ENCODE results near the gene LHFPL6.
"Not testable (repeated sequence)": the region's sequence is repeated elsewhere in the genome, so short reads cannot be mapped to it uniquely, and the experiment has no call there.

LHFPL6 gene

DNA sequence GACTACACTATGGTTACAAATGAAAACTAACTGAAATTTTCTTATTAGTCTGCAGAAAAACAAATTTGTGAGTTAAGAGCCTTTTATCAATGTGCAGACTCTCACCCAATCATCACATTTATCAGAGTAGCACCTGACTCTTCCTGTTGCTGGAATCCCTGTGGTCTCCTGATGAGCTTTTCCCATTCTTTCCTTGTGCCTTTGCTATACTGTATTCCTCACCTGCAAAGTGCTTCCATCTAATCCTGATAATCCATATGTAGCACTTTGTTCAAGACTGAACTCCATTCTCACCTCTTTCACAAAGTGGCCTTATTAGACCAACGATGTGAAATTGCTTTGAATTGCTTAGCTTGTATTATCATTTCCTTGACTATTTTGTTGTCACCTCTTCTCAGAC, 225.3 kb downstream of the LHFPL6 start:
- no peak for DNase-seq

DNA sequence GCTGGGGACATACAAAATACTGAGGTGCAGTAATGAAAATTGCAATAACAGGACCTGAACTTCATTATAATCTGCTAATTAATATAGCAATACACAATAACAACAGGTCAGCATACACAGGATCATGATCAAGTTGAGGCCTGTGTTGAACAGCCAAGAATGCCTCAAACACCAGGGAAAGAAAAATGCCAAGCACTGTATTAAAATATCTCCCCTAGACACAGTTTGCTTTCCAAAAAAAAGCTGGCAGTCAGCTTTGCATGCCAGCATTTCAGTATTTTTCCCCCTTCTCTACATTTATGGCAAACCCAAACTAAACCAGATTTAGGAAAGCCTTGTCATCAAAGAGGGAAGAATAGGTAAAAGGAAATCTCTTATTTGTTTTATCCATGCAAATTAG, 226.9 kb downstream of the LHFPL6 start:
- no peak for DNase-seq

DNA sequence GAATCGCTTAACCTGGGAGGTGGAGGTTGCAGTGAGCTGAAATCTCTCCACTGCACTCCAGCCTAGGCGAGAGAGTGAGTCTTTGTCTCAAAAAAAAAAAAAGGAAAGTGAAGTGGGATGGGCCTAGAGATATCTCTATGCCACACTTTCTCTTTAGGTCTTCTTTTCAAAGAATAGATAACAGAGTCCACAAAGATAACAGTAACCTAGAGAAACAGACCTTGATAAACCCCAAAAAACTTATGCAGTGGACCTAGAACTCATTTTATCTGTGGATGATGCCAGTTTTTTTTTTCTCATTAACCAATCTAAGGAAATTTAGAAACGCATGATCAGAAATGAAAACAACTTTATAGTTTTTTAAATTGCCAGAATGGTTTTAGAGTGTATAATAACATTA, 227.4 kb downstream of the LHFPL6 start:
- DNase-seq: no peak

DNA sequence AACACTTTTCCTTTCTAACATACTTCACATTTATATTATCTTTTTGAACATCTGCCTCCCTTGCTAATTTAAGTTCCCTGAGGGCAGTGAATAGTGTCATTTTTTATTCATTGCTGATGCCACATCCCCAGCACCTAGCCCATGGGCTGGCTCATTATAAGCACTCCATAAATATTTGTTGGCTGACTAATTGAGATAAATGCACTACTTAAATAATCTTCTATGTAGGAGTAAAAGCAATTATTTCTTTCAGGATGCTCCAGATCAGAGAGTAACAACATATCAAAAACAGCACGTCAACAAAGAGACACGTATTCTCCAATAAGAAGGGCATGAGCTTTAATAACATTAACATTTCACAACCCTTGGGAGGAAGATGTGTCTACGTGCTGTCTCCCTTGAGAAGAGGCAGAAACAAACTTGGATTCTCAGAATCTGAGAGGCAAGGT, 228.2 kb downstream of the LHFPL6 start:
- no peak for DNase-seq

DNA sequence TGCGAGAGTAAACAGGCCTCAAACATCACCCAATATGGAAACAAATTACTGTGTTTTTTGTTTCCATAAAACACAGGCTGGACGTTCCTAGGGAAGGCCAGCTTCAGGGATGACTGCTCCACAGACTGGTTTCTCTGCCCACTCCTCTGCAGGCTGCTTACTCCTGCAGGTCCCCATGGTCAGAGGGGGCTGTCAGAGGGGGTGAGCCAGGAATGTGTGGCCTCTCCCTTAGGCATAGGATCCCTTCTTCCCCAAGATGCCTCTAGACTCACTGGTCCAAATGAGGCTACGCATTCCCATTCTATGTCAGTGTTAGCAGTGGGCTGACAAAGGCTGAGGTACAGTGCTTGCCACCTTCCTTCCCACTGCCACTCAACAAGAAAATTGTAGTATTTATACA, 229.8 kb downstream of the LHFPL6 start:
- no peak for DNase-seq

DNA sequence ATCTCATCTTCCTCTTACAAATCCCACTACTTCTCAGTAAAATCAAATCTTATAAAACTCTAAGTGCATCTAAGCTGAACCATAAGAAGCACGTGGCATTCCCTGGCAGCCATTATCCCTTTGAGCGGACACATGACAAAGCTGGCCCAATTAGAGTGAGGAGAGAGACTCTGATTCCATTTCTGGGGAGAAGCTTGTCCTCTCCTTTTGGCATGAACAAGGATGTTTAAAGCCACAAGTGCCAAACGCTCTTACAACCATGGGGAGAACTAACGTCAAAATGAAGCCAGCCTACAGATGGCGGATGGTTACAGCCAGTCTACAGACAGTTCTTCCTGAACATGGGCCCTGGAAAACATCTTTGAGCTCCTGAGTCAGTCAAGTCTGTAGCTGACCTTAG, 231.3 kb downstream of the LHFPL6 start:
- DNase-seq: no peak

DNA sequence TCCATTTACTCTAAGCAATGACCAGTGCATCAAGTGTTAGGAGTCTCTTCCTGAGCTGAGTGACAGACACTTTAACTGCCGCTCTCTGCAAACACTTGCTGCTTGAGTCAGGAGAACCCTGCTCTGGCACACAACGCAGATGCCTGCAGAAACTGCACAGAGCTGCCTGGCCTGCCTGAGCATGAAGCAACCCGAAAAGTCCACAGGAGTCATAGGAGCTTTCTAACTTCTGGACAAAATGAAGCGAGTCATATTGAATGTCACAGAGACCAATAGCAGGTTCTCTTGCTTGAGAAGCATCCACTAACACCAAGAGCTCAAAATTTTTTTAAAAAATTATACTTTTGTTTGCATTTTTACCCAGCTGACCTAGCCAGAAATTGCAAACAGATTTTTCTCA, 232.4 kb downstream of the LHFPL6 start:
- no peak for DNase-seq

DNA sequence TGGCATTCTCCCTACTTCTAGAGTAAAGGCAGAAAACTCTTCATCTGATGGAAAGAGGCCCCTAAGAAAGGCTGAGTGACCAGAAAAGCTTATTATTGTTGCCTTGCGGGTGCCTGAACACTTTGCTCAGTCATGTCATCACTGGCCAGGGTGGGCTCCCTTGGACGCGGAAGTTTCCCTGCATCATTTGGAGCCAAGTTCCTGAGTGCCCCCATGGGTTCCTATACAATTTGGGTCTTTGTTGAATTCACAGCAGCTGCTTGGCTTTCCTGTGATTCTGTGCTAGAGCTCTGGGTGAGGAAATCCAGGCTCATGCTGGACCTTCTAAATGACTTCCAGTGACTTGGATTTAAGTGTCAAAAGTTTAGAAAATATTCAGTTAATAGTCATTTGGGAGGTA, 232.9 kb downstream of the LHFPL6 start:
- DNase-seq: no peak

DNA sequence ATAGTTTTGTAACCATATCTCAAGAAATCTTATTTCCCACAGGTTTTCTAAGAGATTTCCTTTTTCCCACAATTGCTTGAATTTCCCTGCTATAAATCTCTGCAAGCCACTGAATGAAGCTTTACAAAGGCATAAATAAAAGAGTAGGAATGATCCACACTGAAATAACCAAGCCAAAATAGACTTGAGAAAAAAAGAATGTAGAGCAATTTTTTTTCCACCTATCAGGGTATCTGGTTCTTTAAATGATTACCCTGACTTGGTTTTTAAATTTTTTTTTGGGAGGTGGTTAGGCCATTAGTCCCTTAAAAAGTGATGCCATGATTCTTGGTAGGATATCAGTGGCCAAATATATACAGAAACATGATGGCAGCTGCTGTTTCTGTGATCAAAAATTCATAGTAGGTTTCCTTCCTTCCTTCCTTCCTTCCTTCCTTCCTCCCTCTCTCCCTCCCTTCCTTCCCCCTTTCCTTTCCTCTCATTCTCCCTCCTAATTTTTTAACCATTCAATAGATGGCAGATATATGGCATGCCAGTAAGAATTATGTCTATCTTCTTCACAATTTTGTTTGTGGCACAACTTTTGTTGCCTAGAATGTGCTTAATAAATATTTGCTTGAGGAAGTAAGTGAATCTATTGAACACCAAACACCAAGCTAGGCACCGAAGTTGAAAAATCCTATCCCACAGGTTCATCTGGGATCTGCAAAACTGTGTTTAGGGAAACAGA, 233.7 kb downstream of the LHFPL6 start:
- no peak for DNase-seq

DNA sequence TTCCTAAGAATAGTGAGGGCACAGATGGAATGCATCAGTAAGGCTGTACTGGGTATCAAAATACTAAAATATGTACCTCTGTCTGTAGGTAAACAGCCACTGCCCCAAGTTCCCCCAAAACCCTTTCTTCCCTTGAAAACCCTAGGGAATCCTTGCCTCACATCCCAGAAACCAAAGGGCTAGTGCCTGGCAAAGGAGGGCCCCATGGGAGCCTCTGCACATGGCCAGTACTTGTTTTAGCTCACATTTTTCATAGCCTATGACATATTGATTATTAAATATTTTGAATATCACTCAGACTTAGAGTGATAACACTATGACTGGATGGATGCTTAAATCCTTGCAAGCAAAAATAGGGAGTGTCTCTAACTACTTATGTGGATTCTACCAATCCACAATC, 237.1 kb downstream of the LHFPL6 start:
- no peak for DNase-seq

DNA sequence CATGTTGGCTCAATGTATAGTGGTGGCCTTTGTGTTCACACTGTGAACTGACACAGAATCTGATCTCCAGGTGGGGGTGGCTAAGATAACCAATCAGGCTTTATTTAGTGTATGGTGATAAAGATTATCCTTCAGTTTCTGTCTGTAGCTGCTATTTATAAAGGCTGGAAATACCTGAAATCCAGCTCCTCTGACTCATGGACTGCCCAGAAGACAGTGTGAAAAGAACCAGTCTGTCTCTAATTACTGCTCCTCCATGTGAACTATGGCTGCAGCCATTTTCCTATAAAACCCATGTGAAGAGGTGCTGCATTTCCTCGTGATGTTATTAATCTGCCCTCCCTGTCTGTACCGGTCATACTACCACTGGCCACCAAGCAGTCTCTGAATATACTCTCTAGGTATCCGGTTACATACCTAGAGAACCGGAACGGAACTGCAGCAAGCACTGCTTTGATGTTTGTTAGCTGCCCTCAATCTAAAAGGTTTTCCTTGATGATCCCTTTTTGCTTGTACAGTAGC, 238.0 kb downstream of the LHFPL6 start:
- no peak for DNase-seq

DNA sequence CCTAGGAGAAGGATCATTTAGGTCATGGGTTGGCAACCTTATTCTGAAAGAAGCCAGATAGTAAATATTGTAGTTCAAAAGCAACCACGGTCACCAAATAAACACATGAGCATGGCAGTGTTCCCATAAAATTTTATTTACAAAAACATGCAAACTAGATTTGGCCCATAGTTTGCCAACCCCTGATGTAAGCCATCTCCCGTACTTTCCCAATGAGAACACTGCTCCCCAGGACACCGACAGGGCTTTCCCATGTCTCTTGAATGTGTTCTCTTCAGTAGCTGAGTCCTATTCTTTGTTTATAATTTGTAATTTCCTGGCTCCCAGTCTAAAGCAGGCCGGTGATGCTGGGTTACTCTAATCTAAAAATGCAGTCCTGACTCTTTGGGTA, 239.6 kb downstream of the LHFPL6 start:
- no peak for DNase-seq

DNA sequence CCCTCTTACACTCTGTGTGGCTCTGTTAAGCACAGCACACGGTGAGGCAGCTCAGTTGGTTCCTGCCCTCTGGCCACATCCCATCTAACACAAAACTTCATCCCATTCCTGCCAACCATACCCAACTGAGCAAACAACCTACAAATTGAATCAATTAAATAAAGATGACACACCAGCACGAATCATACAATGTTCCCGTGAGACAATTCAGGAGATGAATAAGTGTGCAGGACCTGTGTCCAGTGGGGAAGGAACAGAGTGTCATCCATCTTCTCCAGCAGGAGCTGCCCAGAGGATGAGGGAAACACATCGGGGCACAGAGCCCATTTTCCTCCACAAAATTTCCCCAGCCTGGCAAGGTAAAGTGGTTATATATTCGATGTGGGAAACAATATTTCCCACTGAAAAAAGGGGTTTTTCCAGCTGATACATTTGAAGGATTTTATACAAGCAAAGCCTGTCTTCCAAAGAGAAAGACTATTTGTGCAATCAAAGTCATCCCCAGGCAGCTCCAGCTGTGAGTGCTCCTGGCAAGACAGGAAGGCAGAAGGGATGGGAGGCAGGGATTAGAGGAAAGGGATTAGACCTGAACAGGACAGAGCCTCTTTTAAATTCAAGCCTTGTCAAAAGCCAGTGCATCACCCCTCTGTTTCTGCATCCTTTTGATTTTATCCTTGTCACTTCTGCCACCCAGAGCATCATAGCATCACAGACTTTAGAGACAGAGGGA, 240.2 kb downstream of the LHFPL6 start:
- no peak for DNase-seq

DNA sequence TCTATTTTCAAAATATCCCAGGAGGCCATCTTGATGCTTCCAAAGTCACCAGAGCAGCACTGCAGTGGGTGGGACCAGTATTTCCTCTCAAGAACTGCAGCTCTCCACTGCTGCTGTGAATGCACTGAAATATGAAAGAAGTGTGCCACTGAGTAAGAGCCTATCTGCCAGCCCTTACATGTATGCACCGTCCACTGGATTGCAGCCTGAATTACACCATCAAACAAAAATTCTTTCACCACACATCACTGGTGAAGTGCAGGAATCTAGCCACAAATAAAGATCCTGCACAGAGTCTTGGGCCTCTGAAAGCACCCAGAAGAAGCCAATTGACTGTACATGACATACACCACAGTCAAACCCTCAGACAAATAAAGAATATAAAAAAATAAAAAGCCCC, 249.0 kb downstream of the LHFPL6 start:
- DNase-seq: no peak

DNA sequence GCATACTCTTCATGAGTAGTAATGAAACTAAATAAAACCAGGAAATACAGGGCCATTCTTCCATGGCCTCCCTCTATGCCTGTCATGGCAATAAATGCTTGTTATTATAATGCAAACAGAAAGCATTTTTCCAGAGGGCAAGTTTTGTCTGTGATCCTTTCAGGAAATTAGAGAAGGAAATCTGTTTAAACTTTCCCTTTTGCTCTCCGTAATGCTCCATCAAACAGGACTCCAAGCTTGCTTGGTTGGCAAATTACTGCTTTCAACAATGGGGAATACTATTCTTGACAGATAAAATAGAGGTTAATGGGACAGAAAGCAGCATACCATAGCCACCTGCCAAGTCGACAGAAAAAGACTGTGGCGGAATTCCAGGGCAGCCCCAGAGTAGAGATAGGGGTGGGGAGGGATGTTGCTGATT, 252.5 kb downstream of the LHFPL6 start:
- DNase-seq: no peak

DNA sequence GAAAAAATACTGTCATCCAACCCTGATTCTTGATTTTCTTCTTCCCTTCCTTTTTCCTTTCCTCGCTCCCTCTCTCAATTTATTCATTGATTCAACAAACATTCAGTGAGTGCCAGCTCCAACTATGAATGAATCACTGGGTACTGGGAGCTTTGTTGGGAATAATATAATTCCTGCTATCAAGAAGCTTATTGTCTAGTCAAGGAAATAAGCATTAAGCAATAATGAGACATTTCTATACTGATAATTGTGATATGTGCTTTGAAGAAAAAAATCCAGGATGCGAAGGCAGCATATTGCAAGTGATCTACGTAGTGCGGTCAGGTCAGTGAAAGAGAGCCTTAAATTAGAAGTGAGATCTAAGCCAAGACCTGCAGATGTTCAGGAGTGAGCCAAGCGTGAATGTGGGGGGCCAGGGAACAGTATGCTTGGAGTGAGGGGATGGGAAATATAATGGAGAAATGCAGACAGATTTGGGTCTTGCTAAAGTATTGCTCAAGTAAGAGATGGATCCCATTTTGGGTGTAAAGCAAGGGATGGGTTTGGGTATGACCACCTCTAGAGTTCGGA, 253.5 kb downstream of the LHFPL6 start:
- no peak for DNase-seq

DNA sequence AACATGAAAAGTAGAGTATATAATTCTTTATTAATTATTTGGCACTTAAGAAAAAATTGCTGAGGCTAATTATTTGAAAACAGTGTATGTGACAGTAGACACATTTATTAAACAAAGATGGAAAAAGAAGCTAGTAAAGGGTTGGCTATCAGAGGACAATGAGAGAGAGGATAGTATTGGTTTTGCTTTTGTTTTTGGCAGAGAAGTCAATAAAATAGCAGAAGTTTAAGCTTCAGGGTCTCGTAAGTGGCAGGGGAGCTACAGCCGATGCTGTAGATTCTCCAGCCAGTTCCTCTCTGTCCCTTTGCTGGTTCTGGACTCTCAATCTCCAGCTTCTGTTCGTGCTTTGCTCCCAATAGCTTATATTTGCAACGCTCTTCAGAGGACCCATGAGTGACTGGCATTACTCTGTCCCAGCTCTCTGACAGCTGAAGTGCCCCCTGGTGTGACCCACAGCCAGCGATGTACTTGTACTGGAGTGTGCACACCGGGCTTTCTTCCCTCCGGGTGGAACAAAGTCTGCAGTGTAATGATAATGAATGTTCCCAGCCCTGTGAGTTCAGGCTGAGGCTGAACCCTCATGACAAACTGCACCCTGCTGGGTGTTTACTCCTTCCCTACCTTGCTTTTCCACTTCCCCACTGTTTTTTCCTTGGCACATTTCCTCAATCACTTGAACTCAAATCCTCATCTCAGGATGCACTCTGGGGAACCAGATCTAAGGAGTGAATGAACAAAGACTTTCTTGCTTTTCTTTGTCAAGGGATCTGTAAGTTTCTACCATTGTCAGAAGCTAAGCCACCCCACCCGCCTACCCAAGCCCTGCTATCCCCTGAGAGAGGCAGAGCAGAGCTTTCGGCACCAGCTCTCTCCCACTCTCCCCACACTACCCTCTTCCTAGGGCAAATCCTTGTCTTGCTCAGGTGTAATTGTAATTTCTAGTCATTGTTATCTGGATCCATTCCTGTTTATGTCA, 254.8 kb downstream of the LHFPL6 start:
- no peak for DNase-seq

DNA sequence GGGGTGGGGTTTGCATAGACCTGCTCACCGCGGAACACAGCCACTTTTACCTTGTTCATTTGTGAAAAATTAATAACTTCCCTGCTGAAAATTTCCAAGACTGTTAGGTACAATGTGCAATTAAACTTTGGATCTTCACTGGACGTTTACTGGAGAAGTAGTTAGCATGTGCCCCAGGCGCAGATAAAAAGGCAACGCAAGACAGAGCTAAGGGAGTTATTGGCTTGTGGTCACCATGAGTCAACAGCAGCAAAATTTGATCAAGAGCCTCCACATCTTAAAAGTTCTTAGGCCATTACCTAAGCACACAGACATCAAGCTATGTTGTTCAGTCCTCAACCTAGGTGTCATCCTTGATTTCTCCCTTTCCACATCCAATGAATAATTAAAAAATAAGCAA, 257.0 kb downstream of the LHFPL6 start:
- DNase-seq: no peak

DNA sequence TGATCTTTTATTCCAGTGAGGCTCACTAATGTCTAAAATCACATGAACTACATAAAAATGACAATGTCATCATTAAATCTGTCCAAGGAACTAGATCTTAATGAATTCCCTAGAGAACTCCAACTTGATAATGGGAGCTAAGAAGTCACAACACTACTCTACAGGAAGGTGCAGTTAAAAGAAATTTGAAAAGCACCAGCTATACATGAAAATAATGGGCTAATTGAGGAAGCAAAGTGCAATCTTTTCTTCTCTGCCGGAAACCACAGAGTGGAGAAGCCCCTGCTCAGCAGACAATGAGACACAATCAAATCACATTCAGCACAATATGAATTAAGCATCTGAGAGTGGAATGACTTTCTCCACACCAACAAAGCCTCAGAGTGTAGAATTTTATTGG, 261.7 kb downstream of the LHFPL6 start:
- DNase-seq: no peak

DNA sequence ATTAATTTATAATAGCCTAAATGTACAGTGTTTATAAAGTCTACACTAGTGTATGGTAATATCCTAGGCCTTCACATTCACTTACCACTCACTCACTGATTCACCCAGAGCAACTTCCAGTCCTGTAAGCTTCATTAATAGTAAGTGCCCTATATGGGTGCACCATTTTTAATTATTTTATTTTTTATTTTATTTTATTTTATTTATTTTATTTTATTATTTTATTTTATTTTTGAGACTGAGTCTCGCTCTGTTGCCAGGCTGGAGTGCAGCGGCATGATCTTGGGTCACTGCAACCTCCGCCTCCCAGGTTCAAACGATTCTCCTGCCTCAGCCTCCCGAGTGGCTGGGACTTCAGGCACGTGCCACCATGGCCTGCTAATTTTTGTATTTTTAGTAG, 264.9 kb downstream of the LHFPL6 start:
- not testable (repeated sequence) for DNase-seq

DNA sequence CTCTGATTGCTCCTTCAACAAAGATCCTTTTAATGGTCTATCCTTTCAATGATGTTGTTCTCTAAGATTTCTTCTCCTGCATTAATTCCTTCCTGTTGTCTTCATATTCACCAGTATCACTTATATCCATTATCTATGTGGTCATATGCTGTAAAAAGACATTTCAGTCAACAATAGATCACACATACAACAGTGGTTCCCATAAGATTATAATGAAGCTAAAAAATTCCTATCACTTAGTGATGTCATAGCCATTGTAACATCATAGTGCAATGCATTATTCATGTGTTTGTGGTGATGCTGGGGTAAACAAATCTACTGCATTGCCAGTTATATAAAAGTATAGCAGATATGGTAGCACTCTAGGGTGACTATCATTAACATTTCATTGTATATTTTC, 266.1 kb downstream of the LHFPL6 start:
- no peak for DNase-seq

DNA sequence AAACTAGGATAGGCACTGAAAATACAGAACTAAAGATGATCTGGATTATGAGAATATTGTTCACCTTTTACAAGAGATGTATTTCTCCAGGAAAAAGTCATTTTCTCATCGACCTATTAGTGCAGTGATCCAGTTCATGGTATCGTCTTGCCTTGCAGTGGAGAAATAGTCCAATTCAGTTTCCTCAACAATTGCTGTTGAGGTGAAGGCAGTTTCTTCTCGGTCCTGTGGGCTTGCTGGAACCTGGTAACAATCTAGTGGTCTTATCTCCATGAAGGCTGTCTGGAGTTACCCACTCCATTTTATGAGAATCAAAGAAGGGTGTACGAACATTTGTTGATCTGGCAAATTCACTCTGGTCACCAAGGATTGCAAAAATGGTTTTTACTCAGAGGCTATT, 266.8 kb downstream of the LHFPL6 start:
- DNase-seq: no peak

DNA sequence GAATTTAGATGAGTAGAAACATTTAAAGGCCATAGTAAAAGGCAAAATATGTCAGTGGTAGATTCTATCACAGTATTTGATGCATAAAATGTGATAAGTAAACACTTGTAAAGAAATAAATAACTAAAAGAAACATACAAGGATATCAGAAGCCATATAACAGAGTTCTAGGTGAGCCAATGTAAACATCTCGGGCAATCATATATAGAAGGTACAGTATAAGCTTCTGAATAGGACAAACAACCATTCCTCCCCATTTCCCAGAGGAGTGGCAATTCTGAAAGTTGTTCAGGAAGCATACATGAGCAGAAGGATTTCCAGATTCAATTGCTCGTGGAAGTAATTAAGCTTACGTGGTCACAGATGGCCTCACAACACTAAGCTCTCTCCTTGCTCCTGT, 267.3 kb downstream of the LHFPL6 start:
- no peak for DNase-seq
